ENCODE results near the gene TXK.

TXK gene

GRCh38 chr4:48025005-48025404, 109.0 kb downstream of the TXK start:
- H2BK5ac ChIP-seq (ENCODE audit: low read depth, low read length, poor library complexity, severe bottlenecking): no peak overlapping the region
- H4K91ac ChIP-seq (ENCODE audit: low read length): no peak overlapping the region
- H3K4me3 ChIP-seq (ENCODE audit: insufficient read depth in 1 of 2, low read depth in 1 of 2, low read length in 2 of 2): no peak overlapping the region
- DNase-seq: peak; percentile 48
- no peak overlapping the region for H3K4ac ChIP-seq (ENCODE audit: low read depth in 1 of 2, low read length in 2 of 2)
- 10% methylated on average over 1 of the region's 2 CpGs for WGBS
- no peaks in the 10 kb centered on the region for H3K79me1 ChIP-seq (replicated peaks; ENCODE audit: low read length, poor library complexity, severe bottlenecking)
- no peak overlapping the region for H3K14ac ChIP-seq (ENCODE audit: low read length in 2 of 2)
- no peaks in the 10 kb centered on the region for H3K36me3 ChIP-seq (ENCODE audit: control insufficient read depth in 1 of 2, insufficient read depth in 2 of 2, low read depth in 1 of 2, low read length in 2 of 2)
- no peak overlapping the region for H3K27ac ChIP-seq (ENCODE audit: low read length, poor library complexity, severe bottlenecking)
- H2BK120ac ChIP-seq (ENCODE audit: low read depth, low read length): no peak overlapping the region
- peaks cover 0 to 2% of the 10 kb centered on the region in 2 experiments for H3K27me3 ChIP-seq (ENCODE audit: control insufficient read depth in 1 of 2, insufficient read depth in 1 of 2, low read length in 2 of 2)
- no peak overlapping the region for H2AFZ ChIP-seq (ENCODE audit: low read depth, low read length)
- no peak overlapping the region for H2AK5ac ChIP-seq (ENCODE audit: low read length, severe bottlenecking)
- H2BK12ac ChIP-seq (ENCODE audit: low read length in 2 of 2): no peak overlapping the region
- H3K4me1 ChIP-seq (ENCODE audit: control insufficient read depth, insufficient read depth, low read depth, low read length): peaks cover 3% of the 10 kb centered on the region
- H3K23ac ChIP-seq (ENCODE audit: low read length in 2 of 2): no peak overlapping the region
- peaks cover 3% of the 10 kb centered on the region for H3K9me3 ChIP-seq (ENCODE audit: control insufficient read depth, low read length)
- H3K18ac ChIP-seq (ENCODE audit: low read depth in 1 of 2, low read length in 2 of 2): no peak overlapping the region
- H4K8ac ChIP-seq (ENCODE audit: low read length): no peak overlapping the region
- no peak overlapping the region for H3K4me2 ChIP-seq (ENCODE audit: low read length, poor library complexity, severe bottlenecking)
- H3K9ac ChIP-seq (ENCODE audit: low read length): no peak overlapping the region
- no peak overlapping the region for H2BK15ac ChIP-seq (ENCODE audit: low read depth, poor library complexity, severe bottlenecking)

- Histone ChIP-seq H3K23ac (ENCODE audit: low read length in 2 of 2) (no peak overlapping the region), H3K4me1 (ENCODE audit: control insufficient read depth, insufficient read depth, low read depth, low read length) (peaks cover 3% of the 10 kb centered on the region), H3K9ac (ENCODE audit: low read length) (no peak overlapping the region), H4K91ac (ENCODE audit: low read length) (no peak overlapping the region), H3K36me3 (ENCODE audit: control insufficient read depth in 1 of 2, insufficient read depth in 2 of 2, low read depth in 1 of 2, low read length in 2 of 2) (no peaks in the 10 kb centered on the region), H3K27ac (ENCODE audit: low read length, poor library complexity, severe bottlenecking) (no peak overlapping the region), H2AK5ac (ENCODE audit: low read length, severe bottlenecking) (no peak overlapping the region), H3K4ac (ENCODE audit: low read depth in 1 of 2, low read length in 2 of 2) (no peak overlapping the region), H2BK15ac (ENCODE audit: low read depth, poor library complexity, severe bottlenecking) (no peak overlapping the region), H4K8ac (ENCODE audit: low read length) (no peak overlapping the region), H2BK5ac (ENCODE audit: low read depth, low read length, poor library complexity, severe bottlenecking) (no peak overlapping the region), H3K4me2 (ENCODE audit: low read length, poor library complexity, severe bottlenecking) (no peak overlapping the region), H3K18ac (ENCODE audit: low read depth in 1 of 2, low read length in 2 of 2) (no peak overlapping the region), H2BK12ac (ENCODE audit: low read length in 2 of 2) (no peak overlapping the region), H3K4me3 (ENCODE audit: insufficient read depth in 1 of 2, low read depth in 1 of 2, low read length in 2 of 2) (no peak overlapping the region), H3K79me1 (replicated peaks; ENCODE audit: low read length, poor library complexity, severe bottlenecking) (no peaks in the 10 kb centered on the region), H3K14ac (ENCODE audit: low read length in 2 of 2) (no peak overlapping the region), H2BK120ac (ENCODE audit: low read depth, low read length) (no peak overlapping the region), H2AFZ (ENCODE audit: low read depth, low read length) (no peak overlapping the region), H3K9me3 (ENCODE audit: control insufficient read depth, low read length) (peaks cover 3% of the 10 kb centered on the region), H3K27me3 (ENCODE audit: control insufficient read depth in 1 of 2, insufficient read depth in 1 of 2, low read length in 2 of 2) (peaks cover 0 to 5% of the 10 kb centered on the region in 2 experiments)
- WGBS: 93% methylated on average over 3 of the region's 4 CpGs
- DNase-seq: peak; percentile 7
Measured at GRCh38 chr4:48024522-48024921, 109.5 kb downstream of the TXK start.

- Histone ChIP-seq H3K14ac (ENCODE audit: low read length in 2 of 2) (no peak overlapping the region), H2AK5ac (ENCODE audit: low read length, severe bottlenecking) (no peak overlapping the region), H3K4me1 (ENCODE audit: control insufficient read depth, insufficient read depth, low read depth, low read length) (peaks cover 5% of the 10 kb centered on the region), H3K36me3 (ENCODE audit: control insufficient read depth in 1 of 2, insufficient read depth in 2 of 2, low read depth in 1 of 2, low read length in 2 of 2) (no peaks in the 10 kb centered on the region), H3K4me2 (ENCODE audit: low read length, poor library complexity, severe bottlenecking) (no peak overlapping the region), H2AFZ (ENCODE audit: low read depth, low read length) (no peak overlapping the region), H3K4me3 (ENCODE audit: insufficient read depth in 1 of 2, low read depth in 1 of 2, low read length in 2 of 2) (no peak overlapping the region), H4K8ac (ENCODE audit: low read length) (no peak overlapping the region), H4K91ac (ENCODE audit: low read length) (no peak overlapping the region), H2BK15ac (ENCODE audit: low read depth, poor library complexity, severe bottlenecking) (no peak overlapping the region), H2BK5ac (ENCODE audit: low read depth, low read length, poor library complexity, severe bottlenecking) (no peak overlapping the region), H3K18ac (ENCODE audit: low read depth in 1 of 2, low read length in 2 of 2) (no peak overlapping the region), H2BK12ac (ENCODE audit: low read length in 2 of 2) (no peak overlapping the region), H3K27me3 (ENCODE audit: control insufficient read depth in 1 of 2, insufficient read depth in 1 of 2, low read length in 2 of 2) (peaks cover 0 to 23% of the 10 kb centered on the region in 2 experiments), H3K9me3 (ENCODE audit: control insufficient read depth, low read length) (no peaks in the 10 kb centered on the region), H3K9ac (ENCODE audit: low read length) (no peak overlapping the region), H3K4ac (ENCODE audit: low read depth in 1 of 2, low read length in 2 of 2) (no peak overlapping the region), H3K23ac (ENCODE audit: low read length in 2 of 2) (no peak overlapping the region), H2BK120ac (ENCODE audit: low read depth, low read length) (no peak overlapping the region), H3K27ac (ENCODE audit: low read length, poor library complexity, severe bottlenecking) (no peak overlapping the region), H3K79me1 (replicated peaks; ENCODE audit: low read length, poor library complexity, severe bottlenecking) (no peaks in the 10 kb centered on the region)
- WGBS: 53% methylated on average over 2 of the region's 3 CpGs
- DNase-seq: no peak
Measured at GRCh38 chr4:48022192-48022799, 111.8 kb downstream of the TXK start.

GRCh38 chr4:48021100-48021499, 113.0 kb downstream of the TXK start:
- DNase-seq: no peak
- Histone ChIP-seq H2BK5ac (ENCODE audit: low read depth, low read length, poor library complexity, severe bottlenecking) (no peak overlapping the region), H3K9ac (ENCODE audit: low read length) (no peak overlapping the region), H2BK120ac (ENCODE audit: low read depth, low read length) (no peak overlapping the region), H3K18ac (ENCODE audit: low read depth in 1 of 2, low read length in 2 of 2) (no peak overlapping the region), H3K27ac (ENCODE audit: low read length, poor library complexity, severe bottlenecking) (no peak overlapping the region), H2AK5ac (ENCODE audit: low read length, severe bottlenecking) (no peak overlapping the region), H3K9me3 (ENCODE audit: control insufficient read depth, low read length) (no peaks in the 10 kb centered on the region), H4K8ac (ENCODE audit: low read length) (no peak overlapping the region), H3K4me2 (ENCODE audit: low read length, poor library complexity, severe bottlenecking) (no peak overlapping the region), H3K14ac (ENCODE audit: low read length in 2 of 2) (no peak overlapping the region), H4K91ac (ENCODE audit: low read length) (no peak overlapping the region), H2BK12ac (ENCODE audit: low read length in 2 of 2) (no peak overlapping the region), H3K4me1 (ENCODE audit: control insufficient read depth, insufficient read depth, low read depth, low read length) (peaks cover 8% of the 10 kb centered on the region), H2BK15ac (ENCODE audit: low read depth, poor library complexity, severe bottlenecking) (no peak overlapping the region), H3K79me1 (replicated peaks; ENCODE audit: low read length, poor library complexity, severe bottlenecking) (peaks cover 2% of the 10 kb centered on the region), H2AFZ (ENCODE audit: low read depth, low read length) (no peak overlapping the region), H3K4ac (ENCODE audit: low read depth in 1 of 2, low read length in 2 of 2) (no peak overlapping the region), H3K36me3 (ENCODE audit: control insufficient read depth in 1 of 2, insufficient read depth in 2 of 2, low read depth in 1 of 2, low read length in 2 of 2) (no peaks in the 10 kb centered on the region), H3K23ac (ENCODE audit: low read length in 2 of 2) (no peak overlapping the region), H3K4me3 (ENCODE audit: insufficient read depth in 1 of 2, low read depth in 1 of 2, low read length in 2 of 2) (no peak overlapping the region), H3K27me3 (ENCODE audit: control insufficient read depth in 1 of 2, insufficient read depth in 1 of 2, low read length in 2 of 2) (peaks cover 0 to 24% of the 10 kb centered on the region in 2 experiments)
- WGBS: no CpG with 5 or more reads among the region's 1 CpG
